Fibroblast of villous mesenchyme (primary cell): ENCODE measurements around the gene BOC. TPM values are rescaled to one million over a fixed set of nuclear protein-coding genes. Genes with fewer than 3 reads are reported as not detected.

ENCODE experiments used
- DNase-seq: peaks from one replicate; pipeline ENCODE4 v3.0.0-alpha.2; 2010; ENCODE audit warnings: low read depth
- H3K4me3 ChIP-seq: 2 replicates; pipeline ENCODE4 v1.5.1; 2011; ENCODE audit warnings: low read depth, mild to moderate bottlenecking, low read length
- total RNA-seq: library from RNA; depleted of rRNA; stranded (reverse); fragments of >200 nt; gene quantifications from 2 replicates; pipeline ENCODE4 v1.2.3, GENCODE V29; 2012
- TF ChIP-seq, protein P1 (sequence below): IDR thresholded peaks from 2 replicates; pipeline ENCODE4 v1.5.1; 2012; ENCODE audit warnings: low read depth, mild to moderate bottlenecking, low read length; ENCODE audit not compliant: insufficient read depth

Gene BOC
- total RNA-seq, 1 donor, result 14.2 TPM

GRCh38 chr3:113223475-113224281, 12.3 kb downstream of the BOC start:
- H3K4me3 ChIP-seq, result no peak overlapping the region

GRCh38 chr3:113225286-113225685, 13.9 kb downstream of the BOC start:
- no peak for DNase-seq
- TF ChIP-seq, protein P1, sequence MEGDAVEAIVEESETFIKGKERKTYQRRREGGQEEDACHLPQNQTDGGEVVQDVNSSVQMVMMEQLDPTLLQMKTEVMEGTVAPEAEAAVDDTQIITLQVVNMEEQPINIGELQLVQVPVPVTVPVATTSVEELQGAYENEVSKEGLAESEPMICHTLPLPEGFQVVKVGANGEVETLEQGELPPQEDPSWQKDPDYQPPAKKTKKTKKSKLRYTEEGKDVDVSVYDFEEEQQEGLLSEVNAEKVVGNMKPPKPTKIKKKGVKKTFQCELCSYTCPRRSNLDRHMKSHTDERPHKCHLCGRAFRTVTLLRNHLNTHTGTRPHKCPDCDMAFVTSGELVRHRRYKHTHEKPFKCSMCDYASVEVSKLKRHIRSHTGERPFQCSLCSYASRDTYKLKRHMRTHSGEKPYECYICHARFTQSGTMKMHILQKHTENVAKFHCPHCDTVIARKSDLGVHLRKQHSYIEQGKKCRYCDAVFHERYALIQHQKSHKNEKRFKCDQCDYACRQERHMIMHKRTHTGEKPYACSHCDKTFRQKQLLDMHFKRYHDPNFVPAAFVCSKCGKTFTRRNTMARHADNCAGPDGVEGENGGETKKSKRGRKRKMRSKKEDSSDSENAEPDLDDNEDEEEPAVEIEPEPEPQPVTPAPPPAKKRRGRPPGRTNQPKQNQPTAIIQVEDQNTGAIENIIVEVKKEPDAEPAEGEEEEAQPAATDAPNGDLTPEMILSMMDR, result no peak
- H3K4me3 ChIP-seq, result no peak overlapping the region

More at GRCh38 chr3:113223475-113224281, 12.3 kb downstream of the BOC start:
- DNase-seq, result no peak
- TF ChIP-seq, protein P1, result no peak

DNA sequence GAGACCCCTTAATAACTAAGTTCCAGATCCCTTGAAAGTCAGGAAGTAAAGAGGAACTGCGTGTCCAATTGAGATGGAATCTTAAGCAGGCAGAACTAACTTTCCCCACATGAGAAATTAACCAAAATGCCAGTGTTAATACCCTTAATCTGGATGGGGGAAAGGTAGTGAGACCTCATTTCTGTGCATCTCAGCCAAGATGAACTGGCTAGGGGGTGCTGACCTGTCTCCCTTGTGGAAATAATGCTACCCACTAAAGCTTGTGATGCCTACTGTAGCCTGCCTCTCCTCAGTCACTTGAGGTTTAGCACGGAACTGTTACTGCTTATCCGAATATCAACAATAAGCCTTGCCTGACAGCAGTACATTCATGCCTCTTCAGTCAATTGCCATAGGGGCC, 15.1 kb downstream of the BOC start:
- H3K4me3 ChIP-seq, result no peak overlapping the region
- TF ChIP-seq, protein P1, result no peak
- DNase-seq, result no peak

GRCh38 chr3:113227146-113227545, 15.8 kb downstream of the BOC start:
- DNase-seq, result no peak
- no peak overlapping the region for H3K4me3 ChIP-seq
- TF ChIP-seq, protein P1, result no peak

DNA sequence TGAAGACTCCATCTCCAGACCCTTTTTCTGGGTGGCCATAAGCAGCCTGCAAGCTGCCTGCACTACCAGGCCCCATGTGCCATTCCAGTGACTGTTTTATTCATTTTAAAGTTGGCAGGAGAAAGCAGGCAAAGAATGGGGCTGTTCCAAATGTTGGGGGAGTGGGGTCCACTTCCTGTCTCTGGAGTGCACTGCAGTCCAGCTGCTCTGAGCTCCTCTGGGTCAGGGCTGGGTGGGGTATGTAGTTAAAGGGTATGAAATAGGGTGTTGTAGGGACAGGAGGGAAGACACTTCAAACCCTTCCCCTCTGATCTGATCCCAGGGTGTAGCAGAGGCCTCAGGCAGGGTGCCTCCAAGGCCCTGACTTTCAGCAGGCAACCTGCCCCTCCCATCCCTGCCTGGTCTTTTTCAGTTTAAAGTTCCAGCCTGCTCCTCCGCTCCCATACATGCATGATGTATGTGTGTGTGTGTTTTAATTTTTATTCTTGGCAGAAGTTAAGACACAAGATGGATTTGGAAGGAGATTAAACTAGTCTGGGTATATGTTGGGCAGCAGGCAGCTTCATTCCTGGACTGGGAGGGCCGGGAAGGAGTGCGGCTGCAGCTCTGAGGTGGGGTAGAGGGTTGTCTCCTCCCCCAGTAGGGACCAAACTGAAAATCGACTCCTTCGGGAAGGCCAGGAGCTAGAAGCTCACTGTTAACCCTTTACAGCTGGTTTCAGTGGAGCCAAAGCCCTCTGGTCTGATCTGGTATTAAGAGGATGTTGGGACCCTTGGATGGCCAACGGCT, 17.3 kb downstream of the BOC start:
- TF ChIP-seq, protein P1, result no peak
- no peak for DNase-seq
- no peak overlapping the region for H3K4me3 ChIP-seq

DNA sequence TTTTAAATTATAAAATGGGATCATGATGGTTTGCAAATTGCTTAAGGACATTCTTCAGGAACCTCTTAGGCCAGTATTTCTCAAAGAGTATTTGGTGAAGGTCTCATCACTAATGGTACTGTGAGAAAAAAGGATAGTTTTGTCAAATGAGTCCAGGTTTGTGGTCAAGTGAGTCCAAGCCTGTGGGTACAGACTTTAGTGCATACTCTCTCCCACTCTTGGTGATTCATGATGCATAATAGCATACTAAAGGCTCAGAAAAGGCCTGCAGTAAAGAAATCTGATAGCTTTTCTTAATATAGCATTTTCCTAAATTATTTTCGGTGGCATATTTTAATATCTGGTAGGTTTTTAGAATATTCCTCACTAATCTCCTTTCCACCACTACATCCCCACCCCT, 20.0 kb downstream of the BOC start:
- DNase-seq, result no peak
- no peak overlapping the region for H3K4me3 ChIP-seq
- TF ChIP-seq, protein P1, result no peak
